DOHH2 (cell line): ENCODE results near the gene SLC27A5.

Experiments used
- CTCF ChIP-seq: fragments of 200-600 bp; sonication (generic); IDR thresholded peaks from one replicate; pipeline ENCODE4 v1.5.1; 2014; ENCODE audit warnings: antibody characterized with exemption, mild to moderate bottlenecking, low read depth, low read length; ENCODE audit not compliant: poor library complexity, severe bottlenecking
- EZH2phosphoT487 ChIP-seq: fragments of 200-600 bp; sonication (generic); IDR thresholded peaks from 2 replicates; pipeline ENCODE4 v1.6.1; 2017; ENCODE audit warnings: borderline replicate concordance, mild to moderate bottlenecking, antibody characterized with exemption, low read length, moderate library complexity, mixed read lengths

GRCh38 chr19:58513694-58514563, 2.1 kb upstream of the SLC27A5 start:
- TF ChIP-seq CTCF (peak; percentile 98), EZH2phosphoT487 (no peak)
